HepG2 (cell line): ENCODE data around the gene SMAP1. TPM values are rescaled to one million over a fixed set of nuclear protein-coding genes. Genes with fewer than 3 reads are reported as not detected.

Experiments used
- ATAC-seq: fragments of 200-7000 bp; cut with Tn5 transposase; 3 replicates; pipeline ENCODE4 v1.9.1; 2020; ENCODE audit warnings: mild to moderate bottlenecking, moderate library complexity
- BruUV-seq: library from RNA; stranded (reverse); fragments of 400-500 nt; replicated peaks from 2 replicates; lab custom pipeline; 2021; lab: Mats Ljungman, UMichigan
- CTCF ChIA-PET: fragments of 300-600 bp; formaldehyde crosslinking; extraction: SDS; loops from one replicate; lab custom pipeline; 2021; ENCODE audit warnings: low total read pairs, inconsistent platforms, low intra/inter-chr PET ratio; lab: Yijun Ruan, JAX
- POLR2A ChIA-PET: fragments of 350-600 bp; sonication (Branson Sonifier 250); formaldehyde crosslinking; loops from one replicate; lab custom pipeline; 2020; ENCODE audit warnings: antibody characterized with exemption, inconsistent platforms; lab: Yijun Ruan, JAX
- DNase-seq: peaks from one replicate; pipeline ENCODE4 v3.0.0-alpha.2; 2015; ENCODE audit warnings: low spot score
- FAIRE-seq: peaks from 3 replicates; lab custom pipeline; 2011; peaks lifted over from hg19 to GRCh38; lab: Jason Lieb, UNC
- H2AFZ ChIP-seq: one replicate; pipeline ENCODE4 v1.6.1; 2011; ENCODE audit warnings: low read length, inconsistent platforms
- H3K27ac ChIP-seq: fragments of 300-600 bp; 3 replicates; pipeline ENCODE4 v1.8.0; 2011; ENCODE audit warnings: mixed run types, mild to moderate bottlenecking, mixed read lengths, low read length, inconsistent platforms; ENCODE audit not compliant: insufficient read depth; ENCODE audit errors: extremely low read length
- H3K27me3 ChIP-seq, 2 experiments: fragments of 200-600 bp in 1 of 2; 2 replicates in 1 of 2; 3 replicates in 1 of 2; pipeline versions ENCODE4 v1.6.0 to v1.8.0; 2011; ENCODE audit warnings: low read length in 2 of 2, mild to moderate bottlenecking in 2 of 2, moderate library complexity in 2 of 2, inconsistent platforms in 1 of 2; ENCODE audit not compliant: insufficient read depth in 2 of 2, control insufficient read depth in 1 of 2
- H3K36me3 ChIP-seq, 2 experiments: fragments of 200-600 bp in 1 of 2; replicated peaks in 1 of 2; 2 replicates in 1 of 2; 3 replicates in 1 of 2; pipeline versions ENCODE4 v1.5.1 to v1.8.0; 2011; ENCODE audit warnings: low read length in 2 of 2, inconsistent platforms in 1 of 2; ENCODE audit not compliant: insufficient read depth in 2 of 2, control insufficient read depth in 1 of 2
- H3K4me1 ChIP-seq: 2 replicates; pipeline ENCODE4 v1.5.1; 2012; ENCODE audit warnings: low read length, inconsistent platforms; ENCODE audit not compliant: insufficient read depth
- H3K4me2 ChIP-seq: 2 replicates; pipeline ENCODE4 v1.6.0; 2011; ENCODE audit warnings: low read depth, low read length, inconsistent platforms
- H3K4me3 ChIP-seq, 3 experiments: fragments of 200-600 bp in 1 of 3; sonication (generic), shearing (Covaris generic) in 1 of 3; replicated peaks in 1 of 3; 2 replicates each; pipeline ENCODE4 v1.5.1; 2011 to 2016; ENCODE audit warnings: low read length in 3 of 3, inconsistent platforms in 2 of 3, low read depth in 2 of 3, mild to moderate bottlenecking in 2 of 3, control low read depth in 1 of 3, mixed read lengths in 1 of 3; ENCODE audit not compliant: insufficient read depth in 1 of 3
- H3K79me2 ChIP-seq: one replicate; pipeline ENCODE4 v1.6.1; 2011; ENCODE audit warnings: low read length, inconsistent platforms; ENCODE audit not compliant: insufficient read depth
- H3K9ac ChIP-seq: 2 replicates; pipeline ENCODE4 v1.6.0; 2011; ENCODE audit warnings: mild to moderate bottlenecking, low read depth, low read length, inconsistent platforms; ENCODE audit not compliant: insufficient read depth
- H3K9me3 ChIP-seq: 2 replicates; pipeline ENCODE4 v1.5.1; 2012; ENCODE audit warnings: mild to moderate bottlenecking, low read length
- H4K20me1 ChIP-seq: 2 replicates; pipeline ENCODE4 v1.6.0; 2011; ENCODE audit warnings: inconsistent platforms, mild to moderate bottlenecking, low read length, moderate library complexity; ENCODE audit not compliant: insufficient read depth
- FOXK2 ChIP-seq: fragments of 450-650 bp; IDR thresholded peaks from 2 replicates; pipeline ENCODE4 v1.6.1; 2016
- KMT2A ChIP-seq: sonication (generic); formaldehyde crosslinking; IDR thresholded peaks from 2 replicates; pipeline ENCODE4 v1.4.0; 2020; ENCODE audit warnings: missing genetic modification reagents
- NR2F1 ChIP-seq, 2 experiments: fragments of 450-650 bp in 1 of 2; formaldehyde crosslinking in 1 of 2; IDR thresholded peaks; 2 replicates each; pipeline versions ENCODE4 v1.5.0 to v1.6.1; 2016 to 2020; ENCODE audit warnings: mild to moderate bottlenecking in 1 of 2, missing compliant biosample characterization in 1 of 2, missing genetic modification reagents in 1 of 2, moderate library complexity in 1 of 2
- PCBP1 ChIP-seq: fragments of 200-400 bp; formaldehyde crosslinking; IDR thresholded peaks from 2 replicates; pipeline ENCODE4 v1.6.1; 2017; ENCODE audit warnings: mild to moderate bottlenecking, low read depth, low read length, borderline replicate concordance
- SIN3B ChIP-seq: fragments of 150-350 bp; IDR thresholded peaks from 2 replicates; pipeline ENCODE4 v1.6.1; 2014; ENCODE audit warnings: low read length
- TARDBP ChIP-seq: sonication (generic); formaldehyde crosslinking; IDR thresholded peaks from 2 replicates; pipeline ENCODE4 v1.8.0; 2022; ENCODE audit warnings: mild to moderate bottlenecking, missing genetic modification reagents
- ZNF761 ChIP-seq: sonication (generic); formaldehyde crosslinking; conservative IDR thresholded peaks from 2 replicates; pipeline ENCODE4 v1.4.0; 2020; ENCODE audit warnings: mild to moderate bottlenecking, missing genetic modification reagents
- WGBS: methylation state at CpG from one replicate; pipeline ENCODE4 v1.1.6; 2017; ENCODE audit warnings: low lambda C conversion rate; 5-methylcytosine and 5-hydroxymethylcytosine counted together
- in situ Hi-C: cut with HindIII; loops from 2 replicates; pipeline ENCODE4 v1.10.0; 2017; ENCODE audit warnings: low pct_unique_long_range_greater_than_20kb; ENCODE audit not compliant: extremely low pct_ligation_motif_present
- intact Hi-C: fragments of 100-400 bp; cut with micrococcal nuclease; formaldehyde crosslinking; loops from one replicate; pipeline ENCODE4 v1.10.0; 2022; ENCODE audit not compliant: unreplicated experiment
- polyA plus RNA-seq, 8 experiments: library from polyadenylated mRNA; depleted of rRNA in 3 of 8; stranded (reverse) in 7 of 8; unstranded in 1 of 8; fragments of >200 nt; fragmentation: Illumina TruSeq in 4 of 8; extraction: Trizol in 4 of 8; gene quantifications; 2 replicates each; pipeline versions ENCODE4 v1.2.1 to v1.2.3, GENCODE V29; 2011 to 2016; ENCODE audit warnings: low read depth in 4 of 8, missing spikeins in 1 of 8, mixed read lengths in 1 of 8; ENCODE audit not compliant: insufficient read depth in 1 of 8
- total RNA-seq, 5 experiments: library from RNA; depleted of rRNA; stranded (reverse); fragments of >200 nt; fragmentation: Illumina TruSeq; extraction: Trizol; gene quantifications; 2 replicates each; pipeline ENCODE4 v1.2.3, GENCODE V29; 2016; ENCODE audit warnings: low read depth in 1 of 5
- TF ChIP-seq, protein P1 (sequence below): sonication (generic); formaldehyde crosslinking; IDR thresholded peaks from 2 replicates; pipeline ENCODE4 v1.8.0; 2023; ENCODE audit warnings: mild to moderate bottlenecking, missing genetic modification reagents
- TF ChIP-seq, protein P2 (sequence below): sonication (generic); formaldehyde crosslinking; IDR thresholded peaks from 2 replicates; pipeline ENCODE4 v1.4.0; 2020; ENCODE audit warnings: missing genetic modification reagents, borderline replicate concordance
- TF ChIP-seq, protein P3 (sequence below): sonication (generic); formaldehyde crosslinking; IDR thresholded peaks from 2 replicates; pipeline ENCODE4 v1.4.0; 2020; ENCODE audit warnings: missing genetic modification reagents

SMAP1 gene
- total and polyA plus RNA-seq, 2 of the 13 experiments (the other 11 are each of a cell fraction or from before 2014, with no cell fraction given), result 13.4 to 17.8 TPM

GRCh38 chr6:70841112-70841511, 173.4 kb downstream of the SMAP1 start:
- Histone ChIP-seq H3K36me3 (no peaks in the 10 kb centered on the region), H3K79me2 (no peaks in the 10 kb centered on the region), H3K4me2 (no peak overlapping the region), H3K27me3 (no peaks in the 10 kb centered on the region; a peak in 1 of 5 replicates), H3K27ac (no peak overlapping the region), H3K4me3 (no peak overlapping the region), H3K9ac (no peak overlapping the region), H4K20me1 (no peaks in the 10 kb centered on the region), H3K4me1 (peaks cover 39% of the 10 kb centered on the region), H3K9me3 (no peaks in the 10 kb centered on the region), H2AFZ (no peak overlapping the region)
- DNase-seq (no peak), ATAC-seq (no peak), FAIRE-seq (no peak)
- in situ Hi-C loops, result no loop called here
- ChIA-PET POLR2A (no interaction called here), CTCF (no interaction called here)
- BruUV-seq, result no TSS peak
- TF ChIP-seq, protein P1, sequence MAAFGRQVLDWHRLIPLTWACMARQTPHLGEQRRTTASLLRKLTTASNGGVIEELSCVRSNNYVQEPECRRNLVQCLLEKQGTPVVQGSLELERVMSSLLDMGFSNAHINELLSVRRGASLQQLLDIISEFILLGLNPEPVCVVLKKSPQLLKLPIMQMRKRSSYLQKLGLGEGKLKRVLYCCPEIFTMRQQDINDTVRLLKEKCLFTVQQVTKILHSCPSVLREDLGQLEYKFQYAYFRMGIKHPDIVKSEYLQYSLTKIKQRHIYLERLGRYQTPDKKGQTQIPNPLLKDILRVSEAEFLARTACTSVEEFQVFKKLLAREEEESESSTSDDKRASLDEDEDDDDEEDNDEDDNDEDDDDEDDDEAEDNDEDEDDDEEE (CRISPR knock-in tag), result no peak
- TF ChIP-seq SIN3B (no peak), ZNF761 (CRISPR knock-in tag) (no peak), PCBP1 (no peak), NR2F1 (CRISPR knock-in tag; IDR thresholded peaks at IDR 0.05) (no peak), FOXK2 (no peak), KMT2A (CRISPR knock-in tag) (no peak), TARDBP (CRISPR knock-in tag) (no peak)
- TF ChIP-seq, protein P2, sequence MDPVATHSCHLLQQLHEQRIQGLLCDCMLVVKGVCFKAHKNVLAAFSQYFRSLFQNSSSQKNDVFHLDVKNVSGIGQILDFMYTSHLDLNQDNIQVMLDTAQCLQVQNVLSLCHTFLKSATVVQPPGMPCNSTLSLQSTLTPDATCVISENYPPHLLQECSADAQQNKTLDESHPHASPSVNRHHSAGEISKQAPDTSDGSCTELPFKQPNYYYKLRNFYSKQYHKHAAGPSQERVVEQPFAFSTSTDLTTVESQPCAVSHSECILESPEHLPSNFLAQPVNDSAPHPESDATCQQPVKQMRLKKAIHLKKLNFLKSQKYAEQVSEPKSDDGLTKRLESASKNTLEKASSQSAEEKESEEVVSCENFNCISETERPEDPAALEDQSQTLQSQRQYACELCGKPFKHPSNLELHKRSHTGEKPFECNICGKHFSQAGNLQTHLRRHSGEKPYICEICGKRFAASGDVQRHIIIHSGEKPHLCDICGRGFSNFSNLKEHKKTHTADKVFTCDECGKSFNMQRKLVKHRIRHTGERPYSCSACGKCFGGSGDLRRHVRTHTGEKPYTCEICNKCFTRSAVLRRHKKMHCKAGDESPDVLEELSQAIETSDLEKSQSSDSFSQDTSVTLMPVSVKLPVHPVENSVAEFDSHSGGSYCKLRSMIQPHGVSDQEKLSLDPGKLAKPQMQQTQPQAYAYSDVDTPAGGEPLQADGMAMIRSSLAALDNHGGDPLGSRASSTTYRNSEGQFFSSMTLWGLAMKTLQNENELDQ (CRISPR knock-in tag), result no peak
- TF ChIP-seq, protein P3, sequence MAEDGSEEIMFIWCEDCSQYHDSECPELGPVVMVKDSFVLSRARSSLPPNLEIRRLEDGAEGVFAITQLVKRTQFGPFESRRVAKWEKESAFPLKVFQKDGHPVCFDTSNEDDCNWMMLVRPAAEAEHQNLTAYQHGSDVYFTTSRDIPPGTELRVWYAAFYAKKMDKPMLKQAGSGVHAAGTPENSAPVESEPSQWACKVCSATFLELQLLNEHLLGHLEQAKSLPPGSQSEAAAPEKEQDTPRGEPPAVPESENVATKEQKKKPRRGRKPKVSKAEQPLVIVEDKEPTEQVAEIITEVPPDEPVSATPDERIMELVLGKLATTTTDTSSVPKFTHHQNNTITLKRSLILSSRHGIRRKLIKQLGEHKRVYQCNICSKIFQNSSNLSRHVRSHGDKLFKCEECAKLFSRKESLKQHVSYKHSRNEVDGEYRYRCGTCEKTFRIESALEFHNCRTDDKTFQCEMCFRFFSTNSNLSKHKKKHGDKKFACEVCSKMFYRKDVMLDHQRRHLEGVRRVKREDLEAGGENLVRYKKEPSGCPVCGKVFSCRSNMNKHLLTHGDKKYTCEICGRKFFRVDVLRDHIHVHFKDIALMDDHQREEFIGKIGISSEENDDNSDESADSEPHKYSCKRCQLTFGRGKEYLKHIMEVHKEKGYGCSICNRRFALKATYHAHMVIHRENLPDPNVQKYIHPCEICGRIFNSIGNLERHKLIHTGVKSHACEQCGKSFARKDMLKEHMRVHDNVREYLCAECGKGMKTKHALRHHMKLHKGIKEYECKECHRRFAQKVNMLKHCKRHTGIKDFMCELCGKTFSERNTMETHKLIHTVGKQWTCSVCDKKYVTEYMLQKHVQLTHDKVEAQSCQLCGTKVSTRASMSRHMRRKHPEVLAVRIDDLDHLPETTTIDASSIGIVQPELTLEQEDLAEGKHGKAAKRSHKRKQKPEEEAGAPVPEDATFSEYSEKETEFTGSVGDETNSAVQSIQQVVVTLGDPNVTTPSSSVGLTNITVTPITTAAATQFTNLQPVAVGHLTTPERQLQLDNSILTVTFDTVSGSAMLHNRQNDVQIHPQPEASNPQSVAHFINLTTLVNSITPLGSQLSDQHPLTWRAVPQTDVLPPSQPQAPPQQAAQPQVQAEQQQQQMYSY, result no peak
- WGBS, result 100% methylated on average over 7 of the region's 8 CpGs
- intact Hi-C loops, result no loop called here
